K562 (cell line): ENCODE data around the gene ADGRG4. TPM values are rescaled to one million over a fixed set of nuclear protein-coding genes. Genes with fewer than 3 reads are reported as not detected.
A peak's percentile ranks its signal among the peaks of the same experiment; 100 is the strongest.

Experiments used
- ATAC-seq: fragments of 200-7000 bp; cut with Tn5 transposase; 3 replicates; pipeline ENCODE4 v1.9.1; 2020; ENCODE audit warnings: moderate library complexity
- BruUV-seq: library from RNA; stranded (reverse); fragments of 400-500 nt; replicated peaks from 2 replicates; lab custom pipeline; 2021; lab: Mats Ljungman, UMichigan
- CTCF ChIA-PET: fragments of 300-600 bp; formaldehyde crosslinking; extraction: SDS; loops from one replicate; lab custom pipeline; 2021; ENCODE audit warnings: low intra/inter-chr PET ratio; lab: Yijun Ruan, JAX
- POLR2A ChIA-PET: fragments of 300-600, 350-650 bp; sonication (Branson Sonifier 250); formaldehyde crosslinking; extraction: SDS; loops from one replicate; lab custom pipeline; 2021; ENCODE audit warnings: antibody characterized with exemption, inconsistent platforms; lab: Yijun Ruan, JAX
- DNase-seq, 4 experiments: peaks; one replicate each; pipeline versions ENCODE4 v3.0.0 to v3.0.0-alpha.2; 2011 to 2018; ENCODE audit warnings: low spot score in 3 of 4, mixed read lengths in 3 of 4; ENCODE audit errors: extremely low read depth in 1 of 4
- FAIRE-seq: peaks from 2 replicates; lab custom pipeline; 2011; peaks lifted over from hg19 to GRCh38; lab: Jason Lieb, UNC
- H2AFZ ChIP-seq: 2 replicates; pipeline ENCODE4 v1.6.0; 2011; ENCODE audit warnings: low read depth, low read length, control low read depth, inconsistent platforms
- H3K27ac ChIP-seq: fragments of 200-600 bp; 3 replicates; pipeline ENCODE4 v1.8.0; 2011; ENCODE audit warnings: low read depth, mild to moderate bottlenecking, control low read depth, inconsistent platforms, low read length, moderate library complexity, mixed read lengths; ENCODE audit errors: extremely low read depth
- H3K27me3 ChIP-seq, 2 experiments: fragments of 300-600 bp in 1 of 2; 2 replicates in 1 of 2; 3 replicates in 1 of 2; pipeline versions ENCODE4 v1.6.0 to v1.8.0; 2011; ENCODE audit warnings: inconsistent platforms in 2 of 2, low read length in 2 of 2, mild to moderate bottlenecking in 1 of 2, mixed read lengths in 1 of 2, moderate library complexity in 1 of 2; ENCODE audit not compliant: control insufficient read depth in 2 of 2, insufficient read depth in 2 of 2
- H3K36me3 ChIP-seq: fragments of 300-600 bp; 3 replicates; pipeline ENCODE4 v1.8.0; 2011; ENCODE audit warnings: mild to moderate bottlenecking, low read length, inconsistent platforms; ENCODE audit not compliant: control insufficient read depth, insufficient read depth
- H3K4me1 ChIP-seq, 2 experiments: fragments of 200-600 bp in 1 of 2; replicated peaks in 1 of 2; 2 replicates in 1 of 2; 3 replicates in 1 of 2; pipeline versions ENCODE4 v1.5.1 to v1.8.0; 2011; ENCODE audit warnings: inconsistent platforms in 2 of 2, low read length in 2 of 2, mild to moderate bottlenecking in 1 of 2, mixed read lengths in 1 of 2, moderate library complexity in 1 of 2; ENCODE audit not compliant: control insufficient read depth in 2 of 2, insufficient read depth in 2 of 2
- H3K4me2 ChIP-seq: 2 replicates; pipeline ENCODE4 v1.6.1; 2011; ENCODE audit warnings: low read length, control low read depth, inconsistent platforms, mixed read lengths; ENCODE audit not compliant: insufficient read depth
- H3K4me3 ChIP-seq: fragments of 200-600 bp; sonication (generic), shearing (Covaris generic); 2 replicates; pipeline ENCODE4 v1.5.1; 2016; ENCODE audit warnings: control low read depth, inconsistent platforms
- H3K79me2 ChIP-seq: fragments of 200-600 bp; 3 replicates; pipeline ENCODE4 v1.8.0; 2011; ENCODE audit warnings: low read length, inconsistent platforms; ENCODE audit not compliant: control insufficient read depth, insufficient read depth
- H3K9ac ChIP-seq, 2 experiments: 2 replicates each; pipeline versions ENCODE4 v1.6.0 to v1.6.1; 2011; ENCODE audit warnings: low read depth in 2 of 2, low read length in 2 of 2, control low read depth in 1 of 2, inconsistent platforms in 1 of 2, mild to moderate bottlenecking in 1 of 2, mixed read lengths in 1 of 2; ENCODE audit not compliant: insufficient read depth in 1 of 2
- H3K9me1 ChIP-seq: one replicate; pipeline ENCODE4 v1.6.0; 2011; ENCODE audit warnings: inconsistent platforms, mild to moderate bottlenecking, low read length, moderate library complexity; ENCODE audit not compliant: control insufficient read depth, insufficient read depth
- H3K9me3 ChIP-seq: replicated peaks from 2 replicates; pipeline ENCODE4 v1.5.1; 2011; ENCODE audit warnings: low read depth, low read length, inconsistent platforms; ENCODE audit not compliant: control insufficient read depth, insufficient read depth
- H4K20me1 ChIP-seq: replicated peaks from 2 replicates; pipeline ENCODE4 v1.6.1; 2011; ENCODE audit warnings: low read length, inconsistent platforms, mixed read lengths; ENCODE audit not compliant: control insufficient read depth, insufficient read depth
- ARID1B ChIP-seq: fragments of 450-650 bp; IDR thresholded peaks from 2 replicates; pipeline ENCODE4 v1.6.1; 2016; ENCODE audit warnings: antibody characterized with exemption, mild to moderate bottlenecking, inconsistent platforms
- C11orf30 ChIP-seq: fragments of 450-650 bp; IDR thresholded peaks from 2 replicates; pipeline ENCODE4 v1.6.1; 2016; ENCODE audit warnings: low read depth, mild to moderate bottlenecking
- DPF2 ChIP-seq: fragments of 450-650 bp; IDR thresholded peaks from 2 replicates; pipeline ENCODE4 v1.6.1; 2016
- MAFF ChIP-seq: IDR thresholded peaks from 2 replicates; pipeline ENCODE4 v1.6.1; 2012; ENCODE audit warnings: low read length, improper control_type of control experiment
- MAFG ChIP-seq: fragments of 450-650 bp; conservative IDR thresholded peaks from 2 replicates; pipeline ENCODE4 v1.6.1; 2016; ENCODE audit warnings: missing genetic modification characterization, missing compliant biosample characterization
- MAFK ChIP-seq: IDR thresholded peaks from 2 replicates; pipeline ENCODE4 v1.6.1; 2011; ENCODE audit warnings: low read length, improper control_type of control experiment
- NFE2 ChIP-seq: IDR thresholded peaks from 2 replicates; pipeline ENCODE4 v1.6.1; 2014; ENCODE audit warnings: antibody characterized with exemption, low read depth
- SMARCA4 ChIP-seq: fragments of 450-650 bp; IDR thresholded peaks from 2 replicates; pipeline ENCODE4 v1.6.1; 2016
- SMARCE1 ChIP-seq: fragments of 450-650 bp; IDR thresholded peaks from 2 replicates; pipeline ENCODE4 v1.7.1; 2016; ENCODE audit warnings: mild to moderate bottlenecking
- ZNF316 ChIP-seq: fragments of 450-650 bp; IDR thresholded peaks from 2 replicates; pipeline ENCODE4 v1.6.1; 2016
- ZNF384 ChIP-seq: IDR thresholded peaks from 2 replicates; pipeline ENCODE4 v1.6.1; 2012; ENCODE audit warnings: low read depth, low read length, improper control_type of control experiment
- ZNF431 ChIP-seq: sonication (generic); formaldehyde crosslinking; IDR thresholded peaks from 2 replicates; pipeline ENCODE4 v1.8.0; 2022; ENCODE audit warnings: mild to moderate bottlenecking, missing genetic modification reagents
- ZNF76 ChIP-seq: fragments of 250-450 bp; sonication (Bioruptor Pico); IDR thresholded peaks from 2 replicates; pipeline ENCODE4 v1.4.0; 2020; ENCODE audit warnings: mild to moderate bottlenecking, moderate library complexity, borderline replicate concordance
- WGBS: fragments of 100-300 bp; shearing (Covaris generic); methylation state at CpG from one replicate; pipeline ENCODE4 v1.1.6; 2016; ENCODE audit warnings: low coverage, mixed read lengths; ENCODE audit not compliant: insufficient coverage; ENCODE audit errors: missing lambda C conversion rate; 5-methylcytosine and 5-hydroxymethylcytosine counted together
- in situ Hi-C: fragments of 300-500 bp; cut with MboI; formaldehyde crosslinking; loops from 4 replicates; pipeline ENCODE4 v1.15.0; 2018; ENCODE audit warnings: inconsistent platforms, mixed read lengths
- intact Hi-C: fragments of 100-400 bp; cut with micrococcal nuclease; formaldehyde crosslinking; loops from 2 replicates; pipeline ENCODE4 v1.14.2; 2022
- polyA plus RNA-seq, 8 experiments: library from polyadenylated mRNA; depleted of rRNA in 4 of 8; stranded (reverse) in 5 of 8; unstranded in 3 of 8; fragments of >200 nt; fragmentation: Nextera tagmentation in 2 of 8; fragmentation: Illumina TruSeq in 1 of 8; extraction: Ambion mirVana in 2 of 8; extraction: Trizol in 1 of 8; gene quantifications; 2 replicates each; pipeline versions ENCODE4 v1.2.1 to v1.2.3, GENCODE V29; 2011 to 2014; ENCODE audit warnings: inconsistent platforms in 1 of 8, missing spikeins in 1 of 8
- total RNA-seq, 7 experiments: library from RNA; depleted of rRNA in 6 of 7; stranded (reverse); fragments of >200 nt in 6 of 7; fragmentation: Illumina TruSeq in 2 of 7; extraction: Trizol in 2 of 7; gene quantifications; 2 replicates each; pipeline versions ENCODE4 v1.2.1 to v1.2.3, GENCODE V29; 2011 to 2021; ENCODE audit warnings: low replicate concordance in 1 of 7
- TF ChIP-seq, protein P1 (sequence below), 2 experiments: fragments of 200-800 bp in 1 of 2; sonication (Bioruptor generic) in 1 of 2; sonication (generic) in 1 of 2; formaldehyde crosslinking in 1 of 2; IDR thresholded peaks in 1 of 2; conservative IDR thresholded peaks in 1 of 2; 2 replicates each; pipeline versions ENCODE4 v1.5.0 to v1.6.1; 2016 to 2020; ENCODE audit warnings: missing compliant biosample characterization in 1 of 2, missing genetic modification characterization in 1 of 2, missing genetic modification reagents in 1 of 2

The ADGRG4 gene
- total and polyA plus RNA-seq, 9 of the 15 experiments (the other 6 are each of a cell fraction or from before 2014, with no cell fraction given): not detected

DNA sequence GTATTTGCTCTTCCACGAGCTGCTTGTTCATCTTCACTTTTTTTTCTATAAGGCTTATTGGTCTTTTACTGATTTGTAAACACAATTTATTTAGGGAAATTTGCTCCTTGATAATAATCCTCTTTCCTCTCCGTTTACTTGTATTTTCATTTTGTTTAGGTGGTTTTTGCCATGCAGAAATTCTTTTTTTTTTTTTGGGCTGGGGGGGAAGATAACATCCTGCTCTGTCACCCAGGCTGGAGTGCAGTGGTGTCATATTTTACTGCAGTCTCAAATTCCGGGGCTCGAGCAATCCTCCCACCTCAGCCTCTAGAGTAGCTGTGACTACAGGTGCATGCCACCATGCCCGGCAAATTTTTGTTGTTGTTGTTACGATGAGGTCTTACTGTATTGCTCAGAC is 155.4 kb downstream of the ADGRG4 start:
- in situ Hi-C loops (no loop called here), intact Hi-C loops (no loop called here)
- 0% methylated on average over 6 of the region's 6 CpGs for WGBS
- peak; percentile 12; the same call in 1 of the 2 replicates for TF ChIP-seq ZNF316
- TF ChIP-seq ZNF431 (CRISPR knock-in tag): no peak
- TF ChIP-seq SMARCE1: 0 out of 2 replicates have a peak, but pooled peaks have one; percentile 27
- peak; percentile 71 for TF ChIP-seq DPF2
- TF ChIP-seq MAFG: peak; percentile 50; the same call in 1 of the 2 replicates
- TF ChIP-seq SMARCA4: peak; percentile 28; the same call in 1 of the 2 replicates
- no peak for TF ChIP-seq ZNF76 (CRISPR knock-in tag)
- peak; percentile 9; the same call in 1 of the 2 replicates for TF ChIP-seq C11orf30
- peak; percentile 6; the same call in 1 of the 2 replicates for TF ChIP-seq MAFK
- TF ChIP-seq ARID1B: peak; percentile 35
- TF ChIP-seq ZNF384: peak; percentile 88
- peak; percentile 69 for TF ChIP-seq NFE2
- TF ChIP-seq MAFF: peak; percentile 10; the same call in 1 of the 2 replicates
- TF ChIP-seq, protein P1, sequence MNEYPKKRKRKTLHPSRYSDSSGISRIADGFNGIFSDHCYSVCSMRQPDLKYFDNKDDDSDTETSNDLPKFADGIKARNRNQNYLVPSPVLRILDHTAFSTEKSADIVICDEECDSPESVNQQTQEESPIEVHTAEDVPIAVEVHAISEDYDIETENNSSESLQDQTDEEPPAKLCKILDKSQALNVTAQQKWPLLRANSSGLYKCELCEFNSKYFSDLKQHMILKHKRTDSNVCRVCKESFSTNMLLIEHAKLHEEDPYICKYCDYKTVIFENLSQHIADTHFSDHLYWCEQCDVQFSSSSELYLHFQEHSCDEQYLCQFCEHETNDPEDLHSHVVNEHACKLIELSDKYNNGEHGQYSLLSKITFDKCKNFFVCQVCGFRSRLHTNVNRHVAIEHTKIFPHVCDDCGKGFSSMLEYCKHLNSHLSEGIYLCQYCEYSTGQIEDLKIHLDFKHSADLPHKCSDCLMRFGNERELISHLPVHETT (CRISPR knock-in tag; conservative IDR thresholded peaks at IDR 0.05 in 1 of 2, IDR thresholded peaks at IDR 0.05 in 1 of 2): no peak
- no peak for FAIRE-seq
- no peaks in the 10 kb centered on the region for H3K9me1 ChIP-seq
- DNase-seq: peak in 1 of 4 experiments; percentile 16
- H3K36me3 ChIP-seq: no peaks in the 10 kb centered on the region
- H3K27me3 ChIP-seq: no peaks in the 10 kb centered on the region
- H3K27ac ChIP-seq: no peak overlapping the region
- ATAC-seq: peak; percentile 68; the same call in 2 of the 3 replicates
- H3K9me3 ChIP-seq: no peaks in the 10 kb centered on the region
- ChIA-PET POLR2A (interaction anchor here (1.1 kb wide), 1 partner anchor 10 kb away, joined by 3 read pairs; no protein-coding TSS in a partner anchor), CTCF (no interaction called here)
- H3K4me3 ChIP-seq: no peak overlapping the region
- H3K4me2 ChIP-seq: no peak overlapping the region
- 0 out of 2 replicates have a peak overlapping the region, but pooled peaks have one; percentile 9 for H2AFZ ChIP-seq
- H4K20me1 ChIP-seq: no peaks in the 10 kb centered on the region
- no peaks in the 10 kb centered on the region for H3K79me2 ChIP-seq
- H3K9ac ChIP-seq: no peak overlapping the region
- no TSS peak for BruUV-seq
- H3K4me1 ChIP-seq: 0 out of 5 replicates have a peak, but pooled peaks cover 0 to 3% of the 10 kb centered on the region in 2 experiments
